ENCODE results near the gene SHROOM3.

DNA sequence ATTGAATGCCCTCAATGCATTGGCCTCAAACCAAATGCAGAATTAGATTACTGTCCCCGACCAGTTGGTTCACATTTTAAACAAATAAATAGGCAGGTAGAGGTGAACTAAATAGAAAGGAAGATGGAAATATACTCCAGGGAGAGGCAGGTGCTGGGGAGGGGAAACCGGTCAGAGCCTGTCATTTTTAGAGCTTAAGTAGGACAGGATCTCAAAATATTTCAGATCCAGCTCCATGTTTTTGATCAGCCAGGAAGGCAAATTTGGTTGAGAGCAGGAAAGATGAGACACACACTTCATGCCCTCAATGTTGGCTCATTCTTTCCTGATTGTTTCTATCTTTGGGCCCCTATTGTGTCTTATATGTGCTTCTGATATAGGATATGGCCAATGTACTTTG is 206.7 kb downstream of the SHROOM3 start:
- TF ChIP-seq, protein P1, sequence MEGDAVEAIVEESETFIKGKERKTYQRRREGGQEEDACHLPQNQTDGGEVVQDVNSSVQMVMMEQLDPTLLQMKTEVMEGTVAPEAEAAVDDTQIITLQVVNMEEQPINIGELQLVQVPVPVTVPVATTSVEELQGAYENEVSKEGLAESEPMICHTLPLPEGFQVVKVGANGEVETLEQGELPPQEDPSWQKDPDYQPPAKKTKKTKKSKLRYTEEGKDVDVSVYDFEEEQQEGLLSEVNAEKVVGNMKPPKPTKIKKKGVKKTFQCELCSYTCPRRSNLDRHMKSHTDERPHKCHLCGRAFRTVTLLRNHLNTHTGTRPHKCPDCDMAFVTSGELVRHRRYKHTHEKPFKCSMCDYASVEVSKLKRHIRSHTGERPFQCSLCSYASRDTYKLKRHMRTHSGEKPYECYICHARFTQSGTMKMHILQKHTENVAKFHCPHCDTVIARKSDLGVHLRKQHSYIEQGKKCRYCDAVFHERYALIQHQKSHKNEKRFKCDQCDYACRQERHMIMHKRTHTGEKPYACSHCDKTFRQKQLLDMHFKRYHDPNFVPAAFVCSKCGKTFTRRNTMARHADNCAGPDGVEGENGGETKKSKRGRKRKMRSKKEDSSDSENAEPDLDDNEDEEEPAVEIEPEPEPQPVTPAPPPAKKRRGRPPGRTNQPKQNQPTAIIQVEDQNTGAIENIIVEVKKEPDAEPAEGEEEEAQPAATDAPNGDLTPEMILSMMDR (IDR thresholded peaks at IDR 0.05 in 8 of 11, conservative IDR thresholded peaks at IDR 0.05 in 3 of 11): no peak
- TF ChIP-seq POLR2A (IDR thresholded peaks at IDR 0.05): no peak
- no peak for TF ChIP-seq POLR2AphosphoS5 (IDR thresholded peaks at IDR 0.05)
